AG10803 (cell line): ENCODE results near the gene TMCO4.

Experiments used
- DNase-seq: peaks from one replicate; pipeline ENCODE4 v3.0.0; 2010; ENCODE audit warnings: low read depth
- H3K4me3 ChIP-seq: 2 replicates; pipeline ENCODE4 v1.5.1; 2011; ENCODE audit warnings: mild to moderate bottlenecking, low read length, control low read depth
- TF ChIP-seq, protein P1 (sequence below): conservative IDR thresholded peaks from 2 replicates; pipeline ENCODE4 v1.5.1; 2011; ENCODE audit warnings: mild to moderate bottlenecking, low read length, control low read depth, inconsistent platforms

Gene TMCO4

DNA sequence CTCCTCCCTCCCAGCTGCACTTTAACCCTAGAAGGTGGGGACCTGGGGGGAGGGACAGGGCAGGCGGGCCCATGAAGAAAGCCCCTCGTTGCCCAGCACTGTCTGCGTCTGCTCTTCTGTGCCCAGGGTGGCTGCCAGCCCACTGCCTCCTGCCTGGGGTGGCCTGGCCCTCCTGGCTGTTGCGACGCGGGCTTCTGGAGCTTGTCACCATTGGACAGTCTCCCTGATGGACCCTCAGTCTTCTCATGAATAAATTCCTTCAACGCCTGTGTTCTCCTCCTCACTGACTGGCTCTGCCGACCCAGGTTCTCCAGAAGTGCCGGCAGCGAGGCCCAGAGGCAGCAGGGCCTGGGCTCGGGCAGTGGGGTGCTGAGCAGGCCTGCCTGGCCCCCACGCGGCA lies 141.5 kb downstream of the TMCO4 start:
- DNase-seq: no peak
- TF ChIP-seq, protein P1, sequence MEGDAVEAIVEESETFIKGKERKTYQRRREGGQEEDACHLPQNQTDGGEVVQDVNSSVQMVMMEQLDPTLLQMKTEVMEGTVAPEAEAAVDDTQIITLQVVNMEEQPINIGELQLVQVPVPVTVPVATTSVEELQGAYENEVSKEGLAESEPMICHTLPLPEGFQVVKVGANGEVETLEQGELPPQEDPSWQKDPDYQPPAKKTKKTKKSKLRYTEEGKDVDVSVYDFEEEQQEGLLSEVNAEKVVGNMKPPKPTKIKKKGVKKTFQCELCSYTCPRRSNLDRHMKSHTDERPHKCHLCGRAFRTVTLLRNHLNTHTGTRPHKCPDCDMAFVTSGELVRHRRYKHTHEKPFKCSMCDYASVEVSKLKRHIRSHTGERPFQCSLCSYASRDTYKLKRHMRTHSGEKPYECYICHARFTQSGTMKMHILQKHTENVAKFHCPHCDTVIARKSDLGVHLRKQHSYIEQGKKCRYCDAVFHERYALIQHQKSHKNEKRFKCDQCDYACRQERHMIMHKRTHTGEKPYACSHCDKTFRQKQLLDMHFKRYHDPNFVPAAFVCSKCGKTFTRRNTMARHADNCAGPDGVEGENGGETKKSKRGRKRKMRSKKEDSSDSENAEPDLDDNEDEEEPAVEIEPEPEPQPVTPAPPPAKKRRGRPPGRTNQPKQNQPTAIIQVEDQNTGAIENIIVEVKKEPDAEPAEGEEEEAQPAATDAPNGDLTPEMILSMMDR: no peak
- H3K4me3 ChIP-seq: no peak overlapping the region

DNA sequence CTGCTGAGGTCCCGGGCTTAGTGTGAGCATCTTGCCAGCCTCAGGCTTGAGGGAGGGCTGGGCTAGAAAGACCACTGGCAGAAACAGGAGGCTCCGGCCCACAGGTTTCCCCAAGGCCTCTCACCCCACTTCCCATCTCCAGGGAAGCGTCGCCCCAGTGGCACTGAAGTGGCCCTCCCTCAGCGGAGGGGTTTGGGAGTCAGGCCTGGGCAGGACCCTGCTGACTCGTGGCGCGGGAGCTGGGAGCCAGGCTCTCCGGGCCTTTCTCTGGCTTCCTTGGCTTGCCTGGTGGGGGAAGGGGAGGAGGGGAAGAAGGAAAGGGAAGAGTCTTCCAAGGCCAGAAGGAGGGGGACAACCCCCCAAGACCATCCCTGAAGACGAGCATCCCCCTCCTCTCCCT lies 142.2 kb downstream of the TMCO4 start:
- H3K4me3 ChIP-seq: no peak overlapping the region
- DNase-seq: no peak
- TF ChIP-seq, protein P1: no peak

DNA sequence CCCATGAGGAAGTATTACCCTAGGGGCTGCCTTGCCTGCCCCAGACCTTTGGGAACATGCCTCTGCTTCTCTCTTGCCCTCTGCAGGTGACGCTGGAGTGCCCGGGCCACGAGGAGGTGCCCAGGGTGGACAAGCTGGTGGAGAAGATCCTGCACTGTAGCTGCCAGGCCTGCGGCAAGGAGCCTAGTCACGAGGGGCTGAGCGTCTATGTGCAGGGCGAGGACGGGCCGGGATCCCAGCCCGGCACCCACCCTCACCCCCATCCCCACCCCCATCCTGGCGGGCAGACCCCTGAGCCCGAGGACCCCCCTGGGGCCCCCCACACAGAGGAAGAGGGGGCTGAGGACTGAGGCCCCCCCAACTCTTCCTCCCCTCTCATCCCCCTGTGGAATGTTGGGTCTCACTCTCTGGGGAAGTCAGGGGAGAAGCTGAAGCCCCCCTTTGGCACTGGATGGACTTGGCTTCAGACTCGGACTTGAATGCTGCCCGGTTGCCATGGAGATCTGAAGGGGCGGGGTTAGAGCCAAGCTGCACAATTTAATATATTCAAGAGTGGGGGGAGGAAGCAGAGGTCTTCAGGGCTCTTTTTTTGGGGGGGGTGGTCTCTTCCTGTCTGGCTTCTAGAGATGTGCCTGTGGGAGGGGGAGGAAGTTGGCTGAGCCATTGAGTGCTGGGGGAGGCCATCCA lies 142.8 kb downstream of the TMCO4 start:
- TF ChIP-seq, protein P1: no peak
- no peak overlapping the region for H3K4me3 ChIP-seq
- no peak for DNase-seq

DNA sequence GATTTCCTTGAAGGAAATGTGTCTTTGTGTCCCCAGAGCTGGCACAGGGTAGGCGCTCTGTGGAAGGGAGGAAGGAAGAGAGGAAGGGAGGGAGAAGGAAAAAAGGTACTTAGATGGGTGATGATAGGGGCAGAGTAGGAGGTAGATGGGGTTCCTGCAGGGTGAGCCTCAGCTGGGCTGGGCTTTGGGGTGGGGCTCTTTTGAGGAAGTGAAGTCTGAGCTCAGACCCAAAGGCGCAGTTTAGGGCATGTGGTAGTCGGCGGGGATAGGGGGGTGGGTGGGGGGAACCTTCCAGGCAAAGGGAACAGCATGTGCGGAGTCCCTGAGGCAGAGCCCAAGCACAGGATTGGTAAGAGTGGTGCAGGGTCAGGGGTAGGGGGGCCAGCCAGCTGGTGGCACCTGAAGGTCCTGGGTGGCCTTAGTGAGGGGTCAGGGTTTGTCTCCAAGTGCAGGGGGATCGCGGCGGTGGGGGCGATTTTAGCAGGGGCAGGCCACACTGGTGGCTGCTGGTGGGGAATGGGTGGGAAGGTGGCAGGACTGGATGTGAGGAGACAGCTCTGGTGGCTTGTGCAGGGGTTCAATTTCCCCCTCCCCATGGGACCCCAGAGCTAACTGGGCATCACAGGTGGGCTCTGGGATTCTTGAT lies 143.5 kb downstream of the TMCO4 start:
- no peak for DNase-seq
- TF ChIP-seq, protein P1: no peak
- no peak overlapping the region for H3K4me3 ChIP-seq

DNA sequence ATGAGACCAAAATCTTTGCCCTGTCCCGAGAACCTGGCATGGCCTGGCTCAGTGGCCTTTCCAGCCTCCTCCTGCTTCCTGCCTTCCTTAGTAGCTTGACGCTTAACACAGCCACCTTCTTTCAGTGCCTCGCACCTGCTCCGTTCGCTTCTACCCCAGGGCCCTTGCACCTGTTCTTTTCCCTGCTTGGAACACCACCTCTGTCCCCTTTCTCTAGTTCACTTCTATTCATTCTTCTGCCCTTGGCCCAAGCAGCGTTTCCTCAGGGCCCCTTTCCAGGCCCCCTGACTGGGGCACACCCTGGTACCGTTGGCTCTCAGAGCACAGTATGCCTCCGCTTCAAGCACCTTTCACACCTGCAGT lies 144.0 kb downstream of the TMCO4 start:
- DNase-seq: no peak
- TF ChIP-seq, protein P1: no peak
- H3K4me3 ChIP-seq: no peak overlapping the region

DNA sequence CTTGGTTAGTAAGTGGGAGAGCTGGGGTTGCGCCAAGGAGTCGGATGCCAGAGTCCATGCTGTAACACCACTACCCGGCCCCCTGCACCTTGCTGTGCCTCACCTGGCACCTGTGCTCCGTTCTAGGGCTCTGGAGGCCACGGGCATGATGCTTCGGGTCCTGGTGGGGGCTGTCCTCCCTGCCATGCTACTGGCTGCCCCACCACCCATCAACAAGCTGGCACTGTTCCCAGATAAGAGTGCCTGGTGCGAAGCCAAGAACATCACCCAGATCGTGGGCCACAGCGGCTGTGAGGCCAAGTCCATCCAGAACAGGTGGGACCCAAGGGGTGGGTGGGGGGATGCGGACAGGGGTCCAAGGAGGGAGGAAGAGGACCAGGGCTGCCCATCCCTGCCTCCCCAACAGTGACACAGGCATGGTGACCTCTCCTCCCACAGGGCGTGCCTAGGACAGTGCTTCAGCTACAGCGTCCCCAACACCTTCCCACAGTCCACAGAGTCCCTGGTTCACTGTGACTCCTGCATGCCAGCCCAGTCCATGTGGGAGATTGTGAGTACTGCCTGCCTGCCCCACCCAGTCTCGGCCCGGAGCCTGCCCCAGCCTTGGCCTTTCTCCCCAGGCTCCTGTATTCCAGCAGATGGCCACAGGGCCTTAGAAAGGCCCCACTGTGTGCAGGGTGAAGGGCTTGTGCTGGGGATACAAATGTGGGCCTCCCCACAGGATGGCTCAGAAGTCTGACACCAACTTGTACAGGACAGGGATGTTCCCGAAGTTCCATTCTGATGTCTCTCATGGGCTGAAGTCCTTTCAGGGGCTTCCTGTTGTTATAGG lies 144.6 kb downstream of the TMCO4 start:
- TF ChIP-seq, protein P1: no peak
- DNase-seq: no peak
- H3K4me3 ChIP-seq: no peak overlapping the region
